Retinal pigment epithelial cell (primary cell): ENCODE measurements around the gene CD14.
A peak's percentile ranks its signal among the peaks of the same experiment; 100 is the strongest.
"Not testable (repeated sequence)": the region's sequence is repeated elsewhere in the genome, so short reads cannot be mapped to it uniquely, and the experiment has no call there.

ENCODE experiments used
- DNase-seq: peaks from one replicate; pipeline ENCODE4 v3.0.0-alpha.2; 2010; ENCODE audit warnings: low read depth
- H3K4me3 ChIP-seq: 2 replicates; pipeline ENCODE4 v1.5.1; 2011; ENCODE audit warnings: mild to moderate bottlenecking, low read length, control low read depth, moderate library complexity
- TF ChIP-seq, protein P1 (sequence below): conservative IDR thresholded peaks from 2 replicates; pipeline ENCODE4 v1.5.1; 2011; ENCODE audit warnings: low read depth, low read length, control low read depth, inconsistent platforms

Gene CD14

DNA sequence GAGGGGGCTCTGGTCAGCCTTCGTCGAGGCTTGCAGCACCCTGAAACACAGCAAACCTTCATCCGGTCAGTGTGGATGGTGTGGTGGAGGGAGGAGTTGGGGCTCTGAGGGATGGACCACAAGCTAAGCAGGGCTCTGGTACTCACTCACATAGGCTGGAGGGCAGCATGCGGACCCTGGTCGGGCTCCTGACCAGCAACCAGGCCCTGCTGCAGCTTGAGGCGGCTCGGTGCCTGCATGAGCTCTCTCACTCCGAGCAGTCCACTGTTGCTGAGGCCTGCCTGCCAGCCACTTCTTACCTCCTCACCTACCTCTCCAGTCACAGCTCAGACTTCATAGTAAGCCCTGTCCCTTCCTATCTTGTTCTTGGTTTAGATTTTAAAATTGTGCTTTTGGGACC, 8.7 kb upstream of the CD14 start:
- DNase-seq = no peak
- H3K4me3 ChIP-seq = no peak overlapping the region
- TF ChIP-seq, protein P1, sequence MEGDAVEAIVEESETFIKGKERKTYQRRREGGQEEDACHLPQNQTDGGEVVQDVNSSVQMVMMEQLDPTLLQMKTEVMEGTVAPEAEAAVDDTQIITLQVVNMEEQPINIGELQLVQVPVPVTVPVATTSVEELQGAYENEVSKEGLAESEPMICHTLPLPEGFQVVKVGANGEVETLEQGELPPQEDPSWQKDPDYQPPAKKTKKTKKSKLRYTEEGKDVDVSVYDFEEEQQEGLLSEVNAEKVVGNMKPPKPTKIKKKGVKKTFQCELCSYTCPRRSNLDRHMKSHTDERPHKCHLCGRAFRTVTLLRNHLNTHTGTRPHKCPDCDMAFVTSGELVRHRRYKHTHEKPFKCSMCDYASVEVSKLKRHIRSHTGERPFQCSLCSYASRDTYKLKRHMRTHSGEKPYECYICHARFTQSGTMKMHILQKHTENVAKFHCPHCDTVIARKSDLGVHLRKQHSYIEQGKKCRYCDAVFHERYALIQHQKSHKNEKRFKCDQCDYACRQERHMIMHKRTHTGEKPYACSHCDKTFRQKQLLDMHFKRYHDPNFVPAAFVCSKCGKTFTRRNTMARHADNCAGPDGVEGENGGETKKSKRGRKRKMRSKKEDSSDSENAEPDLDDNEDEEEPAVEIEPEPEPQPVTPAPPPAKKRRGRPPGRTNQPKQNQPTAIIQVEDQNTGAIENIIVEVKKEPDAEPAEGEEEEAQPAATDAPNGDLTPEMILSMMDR = no peak

DNA sequence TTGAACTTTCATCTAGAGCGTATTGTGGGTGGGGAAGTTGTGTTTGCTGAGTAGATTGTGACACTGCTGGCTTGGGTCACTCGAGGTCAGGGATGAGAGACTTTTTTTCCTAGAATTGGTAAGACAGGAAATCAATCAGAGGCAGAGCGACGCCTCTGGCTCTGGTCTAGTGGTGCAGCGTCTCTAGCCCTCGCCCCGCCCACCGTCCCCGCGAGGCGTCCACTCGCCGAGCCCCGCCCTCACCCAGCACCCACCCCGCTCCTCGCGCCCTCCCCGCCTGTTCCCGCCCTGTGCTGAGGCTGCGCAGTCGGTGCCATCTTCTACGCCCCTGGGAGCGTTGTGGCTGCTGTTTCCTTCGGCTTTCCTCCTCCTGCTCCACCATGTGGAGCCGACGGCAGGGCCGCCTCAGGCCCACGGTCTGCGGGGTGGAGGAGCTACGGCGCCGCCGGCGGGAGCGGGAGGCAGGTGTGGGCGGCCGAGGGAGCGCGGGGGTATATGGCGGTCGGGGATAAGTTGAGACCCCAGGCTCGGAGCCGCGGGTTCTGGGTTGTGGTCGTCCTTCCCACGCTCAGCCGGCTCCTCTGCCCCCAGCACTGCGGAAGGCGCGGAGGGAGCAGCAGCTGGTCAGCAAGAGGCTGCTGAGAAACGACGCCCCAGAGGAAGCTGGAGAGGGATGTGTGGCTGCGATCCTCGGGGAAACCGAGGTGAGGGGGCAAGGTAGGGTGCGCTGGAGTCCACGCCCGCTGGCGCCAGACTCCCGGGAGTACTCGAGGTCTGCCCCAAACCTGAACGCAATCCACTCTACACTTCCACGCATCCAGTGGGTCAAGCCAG, 6.4 kb upstream of the CD14 start, which contains the start of gene TMCO6:
TSS of gene TMCO6 (plus strand) at position 304 of the 834 bp plus-strand sequence. CDS start at position 381, 77 bp downstream.
- TF ChIP-seq, protein P1 = peak; percentile 57
- H3K4me3 ChIP-seq = peak within 1 kb of the TSS; percentile 71
- peak; percentile 71 for DNase-seq

DNA sequence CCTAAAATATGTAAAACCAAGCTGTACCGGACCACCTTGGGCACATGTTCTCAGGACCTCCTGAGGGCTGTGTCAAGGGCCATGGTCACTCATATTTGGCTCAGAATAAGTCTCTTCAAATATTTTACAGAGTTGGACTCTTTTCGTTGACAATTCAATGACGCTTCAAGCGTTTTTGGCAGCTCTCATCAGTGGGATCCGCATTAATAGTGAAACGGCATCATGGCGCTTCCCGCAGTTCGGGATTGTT, 5.8 kb upstream of the CD14 start:
- not testable (repeated sequence) for DNase-seq
- peak overlapping the region; percentile 71 for H3K4me3 ChIP-seq

DNA sequence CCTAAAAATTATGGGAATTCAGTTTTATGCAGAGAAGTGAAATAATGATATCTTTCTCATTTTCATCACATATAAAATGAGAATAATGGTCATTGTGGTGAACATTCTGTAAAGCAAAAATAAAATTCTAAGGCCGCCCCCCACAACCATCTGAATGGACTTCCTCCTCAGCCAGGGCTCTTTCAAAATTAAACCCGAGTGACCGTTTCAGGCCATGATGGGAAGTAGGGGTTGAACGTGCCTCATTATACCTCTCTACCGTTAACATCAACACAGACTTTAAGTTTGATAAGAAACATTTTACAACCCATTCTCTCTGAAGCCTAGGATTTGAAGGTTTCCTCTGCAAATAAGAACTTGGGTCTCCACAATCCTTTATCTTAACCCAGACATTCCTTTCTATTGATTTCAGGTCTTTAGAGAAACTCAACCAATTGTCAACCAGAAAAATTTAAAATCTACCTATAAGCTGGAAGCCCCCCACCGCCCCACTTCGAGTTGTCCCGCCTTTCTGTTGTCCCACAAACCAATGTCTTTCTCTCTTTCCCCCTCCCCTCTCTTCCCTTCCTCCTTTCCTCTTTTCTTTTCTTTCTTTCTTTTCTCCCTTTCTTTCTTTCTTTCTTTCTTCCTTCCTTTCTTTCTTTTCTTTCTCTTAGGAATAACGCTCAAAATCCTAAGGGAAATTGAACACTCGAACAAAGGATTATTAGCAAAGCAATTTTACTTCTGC, 4.6 kb upstream of the CD14 start:
- no peak overlapping the region for H3K4me3 ChIP-seq
- TF ChIP-seq, protein P1 = no peak
- DNase-seq = no peak

DNA sequence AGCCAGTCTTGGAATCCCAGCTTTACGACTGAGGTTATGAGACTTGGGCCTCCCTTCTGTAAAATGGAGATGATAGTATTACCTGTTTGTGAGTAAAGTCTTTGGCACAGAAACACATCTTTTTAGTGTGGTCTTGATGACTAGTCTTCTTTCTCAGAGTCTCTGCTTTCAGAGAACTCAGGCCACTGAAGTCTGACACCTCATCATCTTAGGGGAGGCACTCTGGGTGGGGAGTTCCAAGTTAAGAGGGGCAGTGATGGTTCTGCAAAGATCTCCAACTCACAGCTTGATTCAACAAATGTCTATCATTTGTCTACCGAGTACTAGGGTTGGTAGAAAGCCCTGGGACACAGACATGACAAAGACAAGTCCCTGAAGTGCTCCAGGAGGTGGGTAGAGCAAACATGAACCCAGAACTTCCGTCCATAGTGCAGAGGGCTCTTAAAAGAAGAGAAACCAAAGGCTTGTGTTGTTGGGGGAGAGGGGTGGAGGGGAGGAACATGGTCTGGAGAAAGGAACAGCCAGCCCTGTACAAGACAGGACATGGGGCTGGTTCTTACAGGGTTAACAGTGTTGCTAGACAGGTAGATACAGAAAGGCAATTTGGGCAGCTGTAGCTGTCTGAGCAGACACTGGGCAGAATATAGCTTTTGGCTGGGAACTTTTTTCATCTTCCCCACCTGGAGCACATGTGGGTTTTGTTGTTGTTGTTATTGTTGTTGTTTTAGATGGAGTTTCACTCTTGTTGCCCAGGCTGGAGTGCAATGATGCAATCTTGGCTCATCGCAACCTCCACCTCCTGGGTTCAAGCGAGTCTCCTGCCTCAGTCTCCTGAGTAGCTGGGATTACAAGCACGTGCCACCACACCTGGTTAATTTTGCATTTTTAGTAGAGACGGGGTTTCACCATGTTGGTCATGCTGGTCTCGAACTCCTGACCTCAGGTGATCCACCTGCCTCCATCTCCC, 2.6 kb upstream of the CD14 start:
- DNase-seq = no peak
- H3K4me3 ChIP-seq = no peak overlapping the region
- TF ChIP-seq, protein P1 = no peak

DNA sequence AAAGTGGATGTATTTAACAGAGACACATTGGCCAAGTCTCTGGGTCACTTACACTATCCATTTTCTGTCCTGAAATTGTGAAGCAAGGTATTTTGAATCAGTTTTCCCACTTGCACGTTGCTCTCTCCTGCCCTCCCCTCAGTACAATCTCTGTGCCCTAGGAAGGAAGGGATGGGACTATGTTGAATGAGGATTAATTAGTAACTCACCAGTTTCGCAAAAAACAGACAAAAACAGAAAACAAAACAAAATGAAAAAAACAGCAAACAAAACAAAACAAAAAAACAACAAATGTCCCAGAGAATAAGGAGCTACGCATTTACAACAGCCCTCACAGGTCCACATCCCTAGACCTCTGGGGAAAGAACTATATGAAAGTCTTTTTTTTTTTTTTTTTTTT, 1.1 kb upstream of the CD14 start:
- TF ChIP-seq, protein P1 = no peak
- DNase-seq = no peak
- no peak overlapping the region for H3K4me3 ChIP-seq

DNA sequence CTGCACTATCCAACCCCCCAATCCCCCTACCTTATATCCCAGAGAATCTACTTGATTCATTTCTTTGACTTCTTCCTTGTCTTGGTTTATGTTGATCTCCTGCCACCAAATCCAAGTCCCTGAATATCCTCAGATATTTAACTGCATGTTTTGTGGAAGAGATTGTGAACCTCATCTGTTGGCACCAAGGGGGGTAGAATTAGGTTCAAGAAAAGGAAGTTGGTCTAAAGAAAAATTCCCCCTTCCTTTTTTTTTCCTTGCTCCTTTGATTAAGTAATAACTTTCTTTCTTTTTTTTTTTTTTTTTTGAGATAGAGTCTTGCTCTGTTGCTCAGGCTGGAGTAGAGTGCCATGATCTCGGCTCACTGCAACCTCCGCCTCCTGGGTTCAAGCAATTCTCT, 526 bp upstream of the CD14 start:
- TF ChIP-seq, protein P1 = no peak
- H3K4me3 ChIP-seq = no peak overlapping the region
- no peak for DNase-seq
